GM21360 (cell line): ENCODE data around the gene HDGFL3.
"Not testable (repeated sequence)": the region's sequence is repeated elsewhere in the genome, so short reads cannot be mapped to it uniquely, and the experiment has no call there.

Experiments
- ATAC-seq: cut with Tn5 transposase; IDR thresholded peaks from one replicate; pipeline ENCODE4 v1.9.1; 2021; ENCODE audit warnings: mild to moderate bottlenecking, moderate library complexity; ENCODE audit not compliant: unreplicated experiment

The HDGFL3 gene

GRCh38 chr15:83106994-83107840 lies 100.4 kb downstream of the HDGFL3 start, which contains the start of gene TM6SF1:
TSS of gene TM6SF1 (plus strand) at chr15:83107645. CDS start at chr15:83107681, 36 bp downstream.
- peak; percentile 45 for ATAC-seq

DNA sequence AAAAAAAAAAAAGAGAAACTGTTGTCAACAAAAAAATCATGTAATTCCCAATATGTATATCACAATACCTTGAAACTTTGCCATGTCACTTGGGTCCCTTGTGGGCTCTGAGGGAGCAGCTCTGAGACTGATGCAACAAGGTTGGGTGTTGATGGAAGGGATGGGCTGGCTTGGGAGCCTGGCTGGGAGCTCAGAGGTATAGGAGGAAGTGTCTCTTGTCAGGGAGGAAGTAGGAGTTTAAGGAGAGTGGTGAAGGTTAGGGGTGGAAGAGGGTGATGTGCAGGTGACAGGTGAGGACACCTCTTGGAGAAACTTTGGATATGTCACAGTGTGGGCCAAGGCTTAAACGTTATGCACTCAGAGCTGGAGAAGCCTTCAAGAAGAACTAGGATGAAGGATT lies 102.2 kb downstream of the HDGFL3 start:
- ATAC-seq = no peak

- no peak for ATAC-seq
These were observed 103.5 kb downstream of the HDGFL3 start for GRCh38 chr15:83104141-83104540.

GRCh38 chr15:83102346-83102745 lies 105.3 kb downstream of the HDGFL3 start:
- ATAC-seq = no peak

- no peak for ATAC-seq
These were observed 107.5 kb downstream of the HDGFL3 start for GRCh38 chr15:83100097-83100646.

DNA sequence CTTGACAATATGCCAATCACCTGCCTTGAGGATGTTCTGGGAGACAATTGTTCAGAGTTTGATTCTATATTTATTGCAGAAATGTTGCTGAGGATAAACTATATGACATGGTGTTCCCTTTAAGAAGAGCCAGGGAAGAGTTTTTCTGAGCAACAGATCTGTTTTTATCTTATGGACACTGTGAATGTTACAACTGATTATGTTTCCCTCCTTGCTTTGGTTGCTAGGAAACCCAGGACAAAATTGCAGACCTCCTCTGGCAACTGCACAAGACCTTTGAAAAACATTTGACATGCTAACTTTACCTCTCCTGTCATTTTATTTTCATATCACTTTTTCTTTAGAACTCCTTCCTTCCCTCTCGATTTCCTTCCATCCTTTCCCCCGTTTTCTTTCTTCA lies 108.3 kb downstream of the HDGFL3 start:
- no peak for ATAC-seq

- no peak for ATAC-seq
These were observed 109.5 kb downstream of the HDGFL3 start for GRCh38 chr15:83098079-83098478.

DNA sequence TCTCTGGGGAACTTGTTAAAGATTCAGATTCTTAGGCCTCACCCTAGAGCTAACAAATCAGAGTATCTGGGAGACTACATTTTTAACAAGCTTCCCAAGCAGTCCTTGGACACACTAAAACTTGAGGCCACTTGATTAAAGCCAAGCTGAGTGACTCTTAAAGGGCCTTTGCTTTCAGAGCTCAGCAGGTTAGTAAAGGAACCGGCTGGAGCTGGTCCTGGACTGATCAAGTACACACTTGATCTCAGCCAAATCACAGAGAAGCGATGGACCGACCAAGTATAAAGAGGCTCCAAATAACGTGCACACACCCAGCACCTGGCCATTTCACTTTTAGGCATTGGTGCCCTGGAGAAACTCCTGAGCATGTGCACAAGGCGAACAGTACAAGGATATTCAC lies 113.0 kb downstream of the HDGFL3 start:
- no peak for ATAC-seq

GRCh38 chr15:83092309-83092976 lies 115.2 kb downstream of the HDGFL3 start:
- ATAC-seq = no peak

- ATAC-seq = not testable (repeated sequence)
These were observed 115.7 kb downstream of the HDGFL3 start for GRCh38 chr15:83091965-83092308.

DNA sequence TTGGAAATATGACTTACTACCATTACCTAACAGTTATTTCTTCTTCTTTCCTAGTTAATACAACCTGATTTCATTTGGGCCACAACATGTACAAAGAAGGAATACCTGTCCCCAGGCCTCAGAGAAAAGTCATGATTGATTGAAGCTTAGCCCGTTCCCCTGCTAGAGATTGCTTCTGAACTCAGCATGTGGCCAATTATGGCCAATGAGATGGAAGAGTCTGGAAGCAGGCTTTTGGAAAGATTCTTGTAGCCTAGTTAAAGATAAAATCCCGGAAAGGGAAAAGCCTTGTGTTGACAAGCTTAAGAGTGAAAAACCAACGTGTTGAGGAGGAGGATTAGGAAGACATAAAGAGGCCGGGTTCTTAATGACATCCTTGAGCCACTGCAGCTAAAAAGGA lies 117.2 kb downstream of the HDGFL3 start:
- ATAC-seq = no peak

- no peak for ATAC-seq
These were observed 118.7 kb downstream of the HDGFL3 start for GRCh38 chr15:83088876-83089275.

DNA sequence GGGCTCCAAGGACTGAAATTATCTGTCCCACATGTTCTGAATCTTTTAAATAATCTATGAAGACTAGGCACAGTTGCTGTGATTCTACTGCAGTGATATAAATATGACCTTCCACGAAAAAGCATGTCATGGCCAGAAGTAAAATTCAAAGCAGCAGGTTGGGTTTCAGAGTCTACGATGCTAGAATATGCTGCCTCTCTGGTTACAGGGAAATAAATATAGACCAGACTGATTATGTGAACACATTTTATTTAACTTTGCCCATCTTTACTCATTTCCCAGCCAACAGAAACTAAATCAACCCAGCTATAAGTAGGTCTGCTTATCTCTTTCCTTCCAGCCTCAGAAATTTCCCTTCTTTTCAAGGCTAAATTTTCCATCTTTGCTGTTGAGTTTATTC lies 120.0 kb downstream of the HDGFL3 start:
- ATAC-seq = no peak

- not testable (repeated sequence) for ATAC-seq
These were observed 121.6 kb downstream of the HDGFL3 start for GRCh38 chr15:83085864-83086552.

DNA sequence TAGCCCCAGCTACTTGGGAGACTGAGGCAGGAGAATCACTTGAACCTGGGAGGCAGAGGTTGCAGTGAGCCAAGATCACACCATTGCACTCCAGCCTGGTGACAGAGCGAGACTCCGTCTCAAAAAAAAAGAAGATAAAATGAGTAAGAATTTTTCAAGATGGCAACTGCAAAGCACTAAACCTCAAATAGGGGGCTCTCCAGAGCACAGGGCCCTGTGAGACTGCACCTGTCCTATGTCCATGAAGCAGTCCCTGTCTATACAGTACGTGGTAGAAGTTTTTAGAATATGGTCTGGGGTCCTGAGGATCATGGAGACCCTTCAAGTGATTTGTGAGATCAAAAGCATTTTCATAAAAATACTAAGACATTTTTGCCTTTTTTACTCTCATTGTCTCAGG lies 122.2 kb downstream of the HDGFL3 start:
- not testable (repeated sequence) for ATAC-seq

- no peak for ATAC-seq
These were observed 124.8 kb downstream of the HDGFL3 start for GRCh38 chr15:83082730-83083386.

GRCh38 chr15:83081256-83082014 lies 126.2 kb downstream of the HDGFL3 start:
- no peak for ATAC-seq

DNA sequence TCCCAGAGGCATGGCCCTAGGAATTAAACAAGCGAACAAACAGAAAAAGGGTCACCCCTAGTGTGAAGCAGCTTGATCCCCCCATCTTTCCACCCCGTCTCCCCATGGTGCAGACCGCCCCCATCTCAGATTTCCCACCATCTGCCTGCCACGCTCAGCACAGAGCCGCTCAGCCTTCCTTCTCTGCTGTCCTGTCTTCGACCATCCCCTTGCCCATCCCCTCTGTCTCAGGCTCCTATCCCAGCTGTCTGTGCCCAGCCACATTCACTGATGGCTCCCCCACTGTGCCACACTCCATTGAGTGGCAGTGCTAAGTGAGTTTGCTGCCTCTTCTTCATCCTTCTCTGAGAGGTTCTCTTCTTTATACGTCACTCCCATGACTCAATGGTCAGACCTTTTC lies 128.9 kb downstream of the HDGFL3 start:
- ATAC-seq = no peak
